GM12878 (cell line): ENCODE measurements around the gene IKZF1. TPM values are rescaled to one million over a fixed set of nuclear protein-coding genes. Genes with fewer than 3 reads are reported as not detected.

Source experiments
- CBFB ChIP-seq: IDR thresholded peaks from 2 replicates; pipeline ENCODE4 v1.6.1; 2016; ENCODE audit warnings: antibody characterized with exemption, low read depth
- CREB1 ChIP-seq: IDR thresholded peaks from 2 replicates; pipeline ENCODE4 v1.6.1; 2012; ENCODE audit warnings: low read depth, mild to moderate bottlenecking, inconsistent platforms
- EP300 ChIP-seq, 2 experiments: fragments of 150-350 bp in 1 of 2; IDR thresholded peaks; 2 replicates each; pipeline ENCODE4 v1.6.1; 2011 to 2012; ENCODE audit warnings: low read depth in 2 of 2, low read length in 2 of 2, borderline replicate concordance in 1 of 2, improper control_type of control experiment in 1 of 2, inconsistent platforms in 1 of 2; ENCODE audit not compliant: control insufficient read depth in 1 of 2
- MEF2A ChIP-seq: IDR thresholded peaks from 2 replicates; pipeline ENCODE4 v1.6.1; 2011; ENCODE audit warnings: low read depth, mild to moderate bottlenecking, low read length, moderate library complexity; ENCODE audit not compliant: insufficient read depth
- MEF2B ChIP-seq: fragments of 450-650 bp; IDR thresholded peaks from 2 replicates; pipeline ENCODE4 v1.6.1; 2018; ENCODE audit warnings: mild to moderate bottlenecking, moderate library complexity; ENCODE audit not compliant: partially characterized antibody, poor library complexity, severe bottlenecking
- MTA3 ChIP-seq: IDR thresholded peaks from 2 replicates; pipeline ENCODE4 v1.6.1; 2012; ENCODE audit warnings: low read length, inconsistent platforms, borderline replicate concordance
- NFIC ChIP-seq: IDR thresholded peaks from 2 replicates; pipeline ENCODE4 v1.6.1; 2012; ENCODE audit warnings: low read depth, mild to moderate bottlenecking, inconsistent platforms, low read length, moderate library complexity
- YBX1 ChIP-seq: fragments of 450-650 bp; IDR thresholded peaks from 2 replicates; pipeline ENCODE4 v1.6.1; 2016; ENCODE audit warnings: antibody characterized with exemption
- polyA plus RNA-seq, 11 experiments: library from polyadenylated mRNA; depleted of rRNA in 4 of 11; unstranded in 6 of 11; stranded (reverse) in 5 of 11; fragments of >200 nt; fragmentation: Nextera tagmentation in 4 of 11; fragmentation: Illumina TruSeq in 1 of 11; extraction: Ambion mirVana in 4 of 11; extraction: Trizol in 1 of 11; gene quantifications; 1 replicate in 1 of 11; 2 replicates in 10 of 11; pipeline versions ENCODE4 v1.2.1 to v1.2.3, GENCODE V29; 2011 to 2016; ENCODE audit warnings: inconsistent platforms in 2 of 11, missing spikeins in 2 of 11, low read depth in 1 of 11
- total RNA-seq, 4 experiments: library from RNA; depleted of rRNA in 3 of 4; stranded (reverse); fragments of >200 nt in 3 of 4; fragmentation: Illumina TruSeq in 1 of 4; extraction: Trizol in 1 of 4; gene quantifications; 2 replicates each; pipeline versions ENCODE4 v1.2.1 to v1.2.3, GENCODE V29; 2013 to 2021
- TF ChIP-seq, protein P1 (sequence below): fragments of 450-650 bp; IDR thresholded peaks from 2 replicates; pipeline ENCODE4 v1.6.1; 2018; ENCODE audit warnings: borderline replicate concordance, mild to moderate bottlenecking; ENCODE audit not compliant: partially characterized antibody
- TF ChIP-seq, protein P2 (sequence below): fragments of 150-350 bp; IDR thresholded peaks from 2 replicates; pipeline ENCODE4 v1.6.1; 2016; ENCODE audit warnings: low read depth, low read length
- TF ChIP-seq, protein P3 (sequence below): fragments of 450-650 bp; IDR thresholded peaks from 2 replicates; pipeline ENCODE4 v1.6.1; 2017; ENCODE audit warnings: mild to moderate bottlenecking, moderate library complexity
- TF ChIP-seq, protein P4 (sequence below): IDR thresholded peaks from 2 replicates; pipeline ENCODE4 v1.6.1; 2012; ENCODE audit warnings: low read depth, low read length, improper control_type of control experiment
- TF ChIP-seq, protein P5 (sequence below): fragments of 450-650 bp; IDR thresholded peaks from 2 replicates; pipeline ENCODE4 v1.6.1; 2016; ENCODE audit warnings: mild to moderate bottlenecking

The IKZF1 gene
- total and polyA plus RNA-seq, 10 of the 15 experiments (the other 5 are each of a cell fraction or from before 2014, with no cell fraction given) = 27.2 to 125 (median 71.6) TPM

DNA sequence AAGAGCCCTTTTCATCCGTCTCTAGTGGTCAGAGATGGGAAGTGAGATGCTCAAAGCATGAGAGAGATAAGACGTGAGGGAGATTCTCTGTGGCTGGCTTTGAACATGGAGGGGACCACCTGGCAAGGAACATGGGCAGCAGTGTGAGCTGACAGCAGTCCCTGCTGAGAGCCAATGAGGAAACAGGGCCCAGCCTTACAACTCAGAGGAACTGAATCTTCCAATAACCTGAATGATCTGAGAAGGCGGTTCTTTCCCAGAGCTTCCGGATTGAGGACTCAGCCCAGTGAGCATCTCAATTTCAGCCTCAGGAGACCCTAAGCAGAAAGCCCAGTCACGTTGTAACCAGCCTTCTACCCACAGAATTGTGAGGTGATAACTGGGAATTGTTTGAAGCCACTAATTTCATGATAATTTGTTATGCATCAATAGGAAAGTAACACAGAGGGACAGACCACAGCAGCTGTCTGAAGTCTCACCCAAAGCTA is 33.9 kb upstream of the IKZF1 start (continued):
- TF ChIP-seq, protein P1, sequence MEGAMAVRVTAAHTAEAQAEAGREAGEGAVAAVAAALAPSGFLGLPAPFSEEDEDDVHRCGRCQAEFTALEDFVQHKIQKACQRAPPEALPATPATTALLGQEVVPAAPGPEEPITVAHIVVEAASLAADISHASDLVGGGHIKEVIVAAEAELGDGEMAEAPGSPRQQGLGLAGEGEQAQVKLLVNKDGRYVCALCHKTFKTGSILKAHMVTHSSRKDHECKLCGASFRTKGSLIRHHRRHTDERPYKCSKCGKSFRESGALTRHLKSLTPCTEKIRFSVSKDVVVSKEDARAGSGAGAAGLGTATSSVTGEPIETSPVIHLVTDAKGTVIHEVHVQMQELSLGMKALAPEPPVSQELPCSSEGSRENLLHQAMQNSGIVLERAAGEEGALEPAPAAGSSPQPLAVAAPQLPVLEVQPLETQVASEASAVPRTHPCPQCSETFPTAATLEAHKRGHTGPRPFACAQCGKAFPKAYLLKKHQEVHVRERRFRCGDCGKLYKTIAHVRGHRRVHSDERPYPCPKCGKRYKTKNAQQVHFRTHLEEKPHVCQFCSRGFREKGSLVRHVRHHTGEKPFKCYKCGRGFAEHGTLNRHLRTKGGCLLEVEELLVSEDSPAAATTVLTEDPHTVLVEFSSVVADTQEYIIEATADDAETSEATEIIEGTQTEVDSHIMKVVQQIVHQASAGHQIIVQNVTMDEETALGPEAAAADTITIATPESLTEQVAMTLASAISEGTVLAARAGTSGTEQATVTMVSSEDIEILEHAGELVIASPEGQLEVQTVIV = no peak
- TF ChIP-seq NFIC = peak; percentile 89
- TF ChIP-seq CBFB = peak; percentile 79; the same call in 1 of the 2 replicates
- TF ChIP-seq, protein P2, sequence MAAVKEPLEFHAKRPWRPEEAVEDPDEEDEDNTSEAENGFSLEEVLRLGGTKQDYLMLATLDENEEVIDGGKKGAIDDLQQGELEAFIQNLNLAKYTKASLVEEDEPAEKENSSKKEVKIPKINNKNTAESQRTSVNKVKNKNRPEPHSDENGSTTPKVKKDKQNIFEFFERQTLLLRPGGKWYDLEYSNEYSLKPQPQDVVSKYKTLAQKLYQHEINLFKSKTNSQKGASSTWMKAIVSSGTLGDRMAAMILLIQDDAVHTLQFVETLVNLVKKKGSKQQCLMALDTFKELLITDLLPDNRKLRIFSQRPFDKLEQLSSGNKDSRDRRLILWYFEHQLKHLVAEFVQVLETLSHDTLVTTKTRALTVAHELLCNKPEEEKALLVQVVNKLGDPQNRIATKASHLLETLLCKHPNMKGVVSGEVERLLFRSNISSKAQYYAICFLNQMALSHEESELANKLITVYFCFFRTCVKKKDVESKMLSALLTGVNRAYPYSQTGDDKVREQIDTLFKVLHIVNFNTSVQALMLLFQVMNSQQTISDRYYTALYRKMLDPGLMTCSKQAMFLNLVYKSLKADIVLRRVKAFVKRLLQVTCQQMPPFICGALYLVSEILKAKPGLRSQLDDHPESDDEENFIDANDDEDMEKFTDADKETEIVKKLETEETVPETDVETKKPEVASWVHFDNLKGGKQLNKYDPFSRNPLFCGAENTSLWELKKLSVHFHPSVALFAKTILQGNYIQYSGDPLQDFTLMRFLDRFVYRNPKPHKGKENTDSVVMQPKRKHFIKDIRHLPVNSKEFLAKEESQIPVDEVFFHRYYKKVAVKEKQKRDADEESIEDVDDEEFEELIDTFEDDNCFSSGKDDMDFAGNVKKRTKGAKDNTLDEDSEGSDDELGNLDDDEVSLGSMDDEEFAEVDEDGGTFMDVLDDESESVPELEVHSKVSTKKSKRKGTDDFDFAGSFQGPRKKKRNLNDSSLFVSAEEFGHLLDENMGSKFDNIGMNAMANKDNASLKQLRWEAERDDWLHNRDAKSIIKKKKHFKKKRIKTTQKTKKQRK = no peak
- TF ChIP-seq MEF2B = peak; percentile 84
- no peak for TF ChIP-seq YBX1
- TF ChIP-seq, protein P3, sequence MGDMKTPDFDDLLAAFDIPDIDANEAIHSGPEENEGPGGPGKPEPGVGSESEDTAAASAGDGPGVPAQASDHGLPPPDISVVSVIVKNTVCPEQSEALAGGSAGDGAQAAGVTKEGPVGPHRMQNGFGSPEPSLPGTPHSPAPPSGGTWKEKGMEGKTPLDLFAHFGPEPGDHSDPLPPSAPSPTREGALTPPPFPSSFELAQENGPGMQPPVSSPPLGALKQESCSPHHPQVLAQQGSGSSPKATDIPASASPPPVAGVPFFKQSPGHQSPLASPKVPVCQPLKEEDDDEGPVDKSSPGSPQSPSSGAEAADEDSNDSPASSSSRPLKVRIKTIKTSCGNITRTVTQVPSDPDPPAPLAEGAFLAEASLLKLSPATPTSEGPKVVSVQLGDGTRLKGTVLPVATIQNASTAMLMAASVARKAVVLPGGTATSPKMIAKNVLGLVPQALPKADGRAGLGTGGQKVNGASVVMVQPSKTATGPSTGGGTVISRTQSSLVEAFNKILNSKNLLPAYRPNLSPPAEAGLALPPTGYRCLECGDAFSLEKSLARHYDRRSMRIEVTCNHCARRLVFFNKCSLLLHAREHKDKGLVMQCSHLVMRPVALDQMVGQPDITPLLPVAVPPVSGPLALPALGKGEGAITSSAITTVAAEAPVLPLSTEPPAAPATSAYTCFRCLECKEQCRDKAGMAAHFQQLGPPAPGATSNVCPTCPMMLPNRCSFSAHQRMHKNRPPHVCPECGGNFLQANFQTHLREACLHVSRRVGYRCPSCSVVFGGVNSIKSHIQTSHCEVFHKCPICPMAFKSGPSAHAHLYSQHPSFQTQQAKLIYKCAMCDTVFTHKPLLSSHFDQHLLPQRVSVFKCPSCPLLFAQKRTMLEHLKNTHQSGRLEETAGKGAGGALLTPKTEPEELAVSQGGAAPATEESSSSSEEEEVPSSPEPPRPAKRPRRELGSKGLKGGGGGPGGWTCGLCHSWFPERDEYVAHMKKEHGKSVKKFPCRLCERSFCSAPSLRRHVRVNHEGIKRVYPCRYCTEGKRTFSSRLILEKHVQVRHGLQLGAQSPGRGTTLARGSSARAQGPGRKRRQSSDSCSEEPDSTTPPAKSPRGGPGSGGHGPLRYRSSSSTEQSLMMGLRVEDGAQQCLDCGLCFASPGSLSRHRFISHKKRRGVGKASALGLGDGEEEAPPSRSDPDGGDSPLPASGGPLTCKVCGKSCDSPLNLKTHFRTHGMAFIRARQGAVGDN = peak; percentile 86
- TF ChIP-seq MTA3 = peak; percentile 81; the same call in 1 of the 2 replicates
- TF ChIP-seq, protein P4, sequence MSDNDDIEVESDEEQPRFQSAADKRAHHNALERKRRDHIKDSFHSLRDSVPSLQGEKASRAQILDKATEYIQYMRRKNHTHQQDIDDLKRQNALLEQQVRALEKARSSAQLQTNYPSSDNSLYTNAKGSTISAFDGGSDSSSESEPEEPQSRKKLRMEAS = no peak
- no peak for TF ChIP-seq CREB1
- TF ChIP-seq, protein P5, sequence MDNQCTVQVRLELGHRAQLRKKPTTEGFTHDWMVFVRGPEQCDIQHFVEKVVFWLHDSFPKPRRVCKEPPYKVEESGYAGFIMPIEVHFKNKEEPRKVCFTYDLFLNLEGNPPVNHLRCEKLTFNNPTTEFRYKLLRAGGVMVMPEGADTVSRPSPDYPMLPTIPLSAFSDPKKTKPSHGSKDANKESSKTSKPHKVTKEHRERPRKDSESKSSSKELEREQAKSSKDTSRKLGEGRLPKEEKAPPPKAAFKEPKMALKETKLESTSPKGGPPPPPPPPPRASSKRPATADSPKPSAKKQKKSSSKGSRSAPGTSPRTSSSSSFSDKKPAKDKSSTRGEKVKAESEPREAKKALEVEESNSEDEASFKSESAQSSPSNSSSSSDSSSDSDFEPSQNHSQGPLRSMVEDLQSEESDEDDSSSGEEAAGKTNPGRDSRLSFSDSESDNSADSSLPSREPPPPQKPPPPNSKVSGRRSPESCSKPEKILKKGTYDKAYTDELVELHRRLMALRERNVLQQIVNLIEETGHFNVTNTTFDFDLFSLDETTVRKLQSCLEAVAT = peak; percentile 76
- TF ChIP-seq MEF2A = no peak
- TF ChIP-seq EP300 (IDR thresholded peaks at IDR 0.05; ENCODE audit: borderline replicate concordance in 1 of 2, control insufficient read depth in 1 of 2, low read depth in 2 of 2, low read length in 2 of 2) = peak; percentile 67 to 70
